Fibroblast of mammary gland (primary cell): ENCODE data around the gene USP17L29.
"Not testable (repeated sequence)": the region's sequence is repeated elsewhere in the genome, so short reads cannot be mapped to it uniquely, and the experiment has no call there.

ENCODE experiments used
- DNase-seq: peaks from one replicate; pipeline ENCODE4 v3.0.0-alpha.2; 2010; ENCODE audit warnings: low read depth
- H3K4me3 ChIP-seq: 2 replicates; pipeline ENCODE4 v1.5.1; 2011; ENCODE audit warnings: low read depth, mild to moderate bottlenecking, low read length, moderate library complexity; ENCODE audit not compliant: control insufficient read depth
- CTCF ChIP-seq: conservative IDR thresholded peaks from 2 replicates; pipeline ENCODE4 v1.5.1; 2011; ENCODE audit warnings: low read depth, low read length, inconsistent platforms; ENCODE audit not compliant: control insufficient read depth, insufficient read depth

Gene USP17L29

GRCh38 chr4:9353338-9353737 is at the start of gene USP17L29:
TSS of gene USP17L29 (plus strand) at chr4:9353638. CDS start at chr4:9353638, 0 bp downstream.
- H3K4me3 ChIP-seq, DNase-seq: not testable (repeated sequence)

- H3K4me3 ChIP-seq, DNase-seq: not testable (repeated sequence)
Observed at GRCh38 chr4:9324191-9324590, 29.2 kb upstream of the USP17L29 start.

GRCh38 chr4:9324865-9325264 is 28.6 kb upstream of the USP17L29 start, which contains the start of gene USP17L24:
TSS of gene USP17L24 (plus strand) at chr4:9325165. CDS start at chr4:9325165, 0 bp downstream.
- not testable (repeated sequence) for H3K4me3 ChIP-seq, DNase-seq

- H3K4me3 ChIP-seq, DNase-seq: not testable (repeated sequence)
Observed at GRCh38 chr4:9329611-9330010, 23.8 kb upstream of the USP17L29 start, which contains the start of gene USP17L25. TSS of gene USP17L25 (plus strand) at chr4:9329911. CDS start at chr4:9329911, 0 bp downstream.

GRCh38 chr4:9334358-9334757 is 19.1 kb upstream of the USP17L29 start, which contains the start of gene USP17L26:
TSS of gene USP17L26 (plus strand) at chr4:9334658. CDS start at chr4:9334658, 0 bp downstream.
- DNase-seq, H3K4me3 ChIP-seq: not testable (repeated sequence)

GRCh38 chr4:9339103-9339502 is 14.3 kb upstream of the USP17L29 start, which contains the start of gene USP17L5:
TSS of gene USP17L5 (plus strand) at chr4:9339403. CDS start at chr4:9339403, 0 bp downstream.
- not testable (repeated sequence) for H3K4me3 ChIP-seq, DNase-seq

- not testable (repeated sequence) for H3K4me3 ChIP-seq
Observed at GRCh38 chr4:9343848-9344247, 9.6 kb upstream of the USP17L29 start, which contains the start of gene USP17L27. TSS of gene USP17L27 (plus strand) at chr4:9344148. CDS start at chr4:9344148, 0 bp downstream.

GRCh38 chr4:9348593-9348992 is 4.8 kb upstream of the USP17L29 start, which contains the start of gene USP17L28:
TSS of gene USP17L28 (plus strand) at chr4:9348893. CDS start at chr4:9348893, 0 bp downstream.
- H3K4me3 ChIP-seq, DNase-seq: not testable (repeated sequence)

More at GRCh38 chr4:9343848-9344247, 9.6 kb upstream of the USP17L29 start, which contains the start of gene USP17L27:
- not testable (repeated sequence) for DNase-seq

- not testable (repeated sequence) for H3K4me3 ChIP-seq, DNase-seq
Observed at GRCh38 chr4:9350866-9351265, 2.6 kb upstream of the USP17L29 start.

- H3K4me3 ChIP-seq, DNase-seq: not testable (repeated sequence)
Observed at GRCh38 chr4:9362829-9363228, 9.4 kb downstream of the USP17L29 start, which contains the start of gene USP17L30. TSS of gene USP17L30 (plus strand) at chr4:9363129. CDS start at chr4:9363129, 0 bp downstream.

GRCh38 chr4:9379881-9380280 is 26.4 kb downstream of the USP17L29 start:
- H3K4me3 ChIP-seq, DNase-seq: not testable (repeated sequence)

- DNase-seq, result not testable (repeated sequence)
- TF ChIP-seq CTCF, result peak; percentile 22
- H3K4me3 ChIP-seq, result peak overlapping the region; percentile 35
Observed at GRCh38 chr4:9381012-9381534, 27.6 kb downstream of the USP17L29 start.

GRCh38 chr4:9384126-9384525 is 30.7 kb downstream of the USP17L29 start:
- H3K4me3 ChIP-seq, result no peak overlapping the region
- no peak for DNase-seq
- no peak for TF ChIP-seq CTCF

- DNase-seq, result not testable (repeated sequence)
Observed at GRCh38 chr4:9389001-9389400, 35.6 kb downstream of the USP17L29 start.

More at GRCh38 chr4:9389001-9389400, 35.6 kb downstream of the USP17L29 start:
- H3K4me3 ChIP-seq, result not testable (repeated sequence)
